SK-N-SH (cell line): Measurements from ENCODE around the gene FKBP11. TPM values are rescaled to one million over a fixed set of nuclear protein-coding genes. Genes with fewer than 3 reads are reported as not detected.

Experiments
- CTCF ChIA-PET: fragments of 300-600, 350-600 bp; formaldehyde crosslinking; extraction: SDS; loops from one replicate; lab custom pipeline; 2021; lab: Yijun Ruan, JAX
- POLR2A ChIA-PET: fragments of 350-600 bp; sonication (Branson Sonifier 250); formaldehyde crosslinking; extraction: SDS; loops from one replicate; lab custom pipeline; 2020; ENCODE audit warnings: antibody characterized with exemption, inconsistent platforms; lab: Yijun Ruan, JAX
- DNase-seq: peaks from one replicate; pipeline ENCODE4 v3.0.0; 2012
- H2AFZ ChIP-seq: fragments of 200-600 bp; sonication (generic); 2 replicates; pipeline ENCODE4 v1.8.1; 2016; ENCODE audit warnings: antibody characterized with exemption, mild to moderate bottlenecking, low read depth
- H3F3A ChIP-seq: fragments of 200-600 bp; sonication (generic); replicated peaks from 2 replicates; pipeline ENCODE3; 2016; ENCODE audit warnings: antibody characterized with exemption, mild to moderate bottlenecking; ENCODE audit not compliant: insufficient read depth
- H3K27ac ChIP-seq, 2 experiments: fragments of 200-500 bp in 1 of 2; fragments of 200-600 bp in 1 of 2; sonication (Bioruptor generic) in 1 of 2; sonication (generic), shearing (Covaris generic) in 1 of 2; 2 replicates each; pipeline versions ENCODE4 v1.5.1 to v1.6.1; 2014 to 2016; ENCODE audit warnings: low read depth in 2 of 2, inconsistent platforms in 1 of 2, low read length in 1 of 2, mild to moderate bottlenecking in 1 of 2, mixed read lengths in 1 of 2
- H3K27me3 ChIP-seq: fragments of 200-600 bp; sonication (generic), shearing (Covaris generic); 2 replicates; pipeline ENCODE4 v1.6.1; 2016; ENCODE audit warnings: mixed run types; ENCODE audit not compliant: insufficient read depth
- H3K36me3 ChIP-seq, 2 experiments: fragments of 200-500 bp in 1 of 2; fragments of 200-600 bp in 1 of 2; sonication (Bioruptor generic) in 1 of 2; sonication (generic) in 1 of 2; replicated peaks in 1 of 2; 2 replicates each; pipeline versions ENCODE3 to v1.5.1; 2014 to 2016; ENCODE audit warnings: low read length in 1 of 2, mild to moderate bottlenecking in 1 of 2; ENCODE audit not compliant: insufficient read depth in 2 of 2, control insufficient read depth in 1 of 2
- H3K4me1 ChIP-seq, 2 experiments: fragments of 200-500 bp in 1 of 2; fragments of 200-600 bp in 1 of 2; sonication (Bioruptor generic) in 1 of 2; sonication (generic), shearing (Covaris generic) in 1 of 2; 2 replicates each; pipeline versions ENCODE4 v1.5.1 to v1.6.1; 2014 to 2016; ENCODE audit warnings: low read depth in 1 of 2, low read length in 1 of 2, mixed run types in 1 of 2; ENCODE audit not compliant: insufficient read depth in 2 of 2, control insufficient read depth in 1 of 2
- H3K4me2 ChIP-seq: fragments of 200-600 bp; sonication (generic), shearing (Covaris generic); 2 replicates; pipeline ENCODE4 v1.6.1; 2017; ENCODE audit warnings: mixed run types
- H3K4me3 ChIP-seq, 2 experiments: fragments of 200-500 bp in 1 of 2; fragments of 200-600 bp in 1 of 2; sonication (Bioruptor generic) in 1 of 2; sonication (generic), shearing (Covaris generic) in 1 of 2; 2 replicates each; pipeline versions ENCODE4 v1.5.1 to v1.8.1; 2014 to 2016; ENCODE audit warnings: low read depth in 2 of 2, inconsistent platforms in 1 of 2, low read length in 1 of 2, mild to moderate bottlenecking in 1 of 2, mixed read lengths in 1 of 2, moderate library complexity in 1 of 2
- H3K79me2 ChIP-seq: fragments of 200-600 bp; sonication (generic); 2 replicates; pipeline ENCODE4 v1.8.1; 2017; ENCODE audit warnings: mild to moderate bottlenecking; ENCODE audit not compliant: insufficient read depth
- H3K9ac ChIP-seq: fragments of 200-600 bp; sonication (generic); 2 replicates; pipeline ENCODE4 v1.6.1; 2017; ENCODE audit warnings: mixed run types
- H3K9me2 ChIP-seq: fragments of 200-600 bp; sonication (generic); 2 replicates; pipeline ENCODE4 v1.6.1; 2017; ENCODE audit warnings: mixed run types
- H3K9me3 ChIP-seq: fragments of 200-600 bp; sonication (generic); 2 replicates; pipeline ENCODE4 v1.6.1; 2017; ENCODE audit warnings: mixed run types, mild to moderate bottlenecking, moderate library complexity
- H4K20me1 ChIP-seq: fragments of 200-600 bp; sonication (generic); 2 replicates; pipeline ENCODE4 v1.6.1; 2017; ENCODE audit warnings: mild to moderate bottlenecking, mixed run types; ENCODE audit not compliant: insufficient read depth
- EP300 ChIP-seq, 2 experiments: IDR thresholded peaks; 2 replicates each; pipeline versions ENCODE4 v1.4.0 to v1.6.1; 2012; ENCODE audit warnings: borderline replicate concordance in 1 of 2, low read depth in 1 of 2, low read length in 1 of 2
- FOSL2 ChIP-seq: IDR thresholded peaks from 2 replicates; pipeline ENCODE4 v1.4.0; 2012; ENCODE audit warnings: low read depth, mild to moderate bottlenecking, moderate library complexity, borderline replicate concordance
- FOXJ3 ChIP-seq: sonication (generic); formaldehyde crosslinking; IDR thresholded peaks from 2 replicates; pipeline ENCODE4 v1.5.1; 2020; ENCODE audit warnings: mild to moderate bottlenecking, missing genetic modification reagents
- FOXM1 ChIP-seq: IDR thresholded peaks from 2 replicates; pipeline ENCODE4 v1.4.0; 2012; ENCODE audit warnings: low read depth, mild to moderate bottlenecking
- MXI1 ChIP-seq: IDR thresholded peaks from 2 replicates; pipeline ENCODE4 v1.6.1; 2012; ENCODE audit warnings: mild to moderate bottlenecking, low read depth, low read length, improper control_type of control experiment
- NFIC ChIP-seq: IDR thresholded peaks from 2 replicates; pipeline ENCODE4 v1.4.0; 2012; ENCODE audit warnings: borderline replicate concordance
- SIN3A ChIP-seq: IDR thresholded peaks from 2 replicates; pipeline ENCODE4 v1.6.1; 2012; ENCODE audit warnings: low read depth, mild to moderate bottlenecking, low read length, moderate library complexity, borderline replicate concordance
- TEAD4 ChIP-seq: IDR thresholded peaks from 2 replicates; pipeline ENCODE4 v1.4.0; 2012; ENCODE audit warnings: mild to moderate bottlenecking, borderline replicate concordance; ENCODE audit not compliant: insufficient read depth
- WGBS: methylation state at CpG from one replicate; pipeline ENCODE4 v1.1.6; 2017; ENCODE audit warnings: low lambda C conversion rate; 5-methylcytosine and 5-hydroxymethylcytosine counted together
- polyA plus RNA-seq, 3 experiments: library from polyadenylated mRNA; depleted of rRNA; stranded (reverse); fragments of >200 nt; gene quantifications; 2 replicates each; pipeline ENCODE4 v1.2.3, GENCODE V29; 2012
- small RNA-seq, 7 experiments: library from RNA; depleted of rRNA; stranded (forward); fragments of <200 nt; gene quantifications; one replicate each; pipeline ENCODE3, GENCODE V24; 2012
- TF ChIP-seq, protein P1 (sequence below): IDR thresholded peaks from 2 replicates; pipeline ENCODE4 v1.4.0; 2012; ENCODE audit warnings: low read depth
- TF ChIP-seq, protein P2 (sequence below): IDR thresholded peaks from 2 replicates; pipeline ENCODE4 v1.6.1; 2012; ENCODE audit warnings: mild to moderate bottlenecking, low read depth, low read length, moderate library complexity
- TF ChIP-seq, protein P3 (sequence below): IDR thresholded peaks from 2 replicates; pipeline ENCODE4 v1.4.0; 2012; ENCODE audit warnings: low read depth, borderline replicate concordance

The FKBP11 gene
- polyA plus RNA-seq, 1 of the 3 experiments (the other 2 are of a cell fraction), result 28.5 TPM

- Histone ChIP-seq H3K27ac (no peak overlapping the region), H4K20me1 (no peaks in the 10 kb centered on the region), H3K36me3 (no peaks in the 10 kb centered on the region), H3K27me3 (no peaks in the 10 kb centered on the region; the same call in 1 of the 2 replicates), H3K79me2 (no peaks in the 10 kb centered on the region), H3K4me3 (no peak overlapping the region), H3K4me1 (no peaks in the 10 kb centered on the region; a peak in 1 of 4 replicates), H3K9me2 (no peaks in the 10 kb centered on the region), H3F3A (no peaks in the 10 kb centered on the region), H3K9me3 (no peaks in the 10 kb centered on the region), H3K9ac (no peak overlapping the region), H2AFZ (no peak overlapping the region)
- WGBS, result 78% methylated on average over 4 of the region's 4 CpGs
- no peak for DNase-seq
- POLR2A ChIA-PET, result no interaction called here
- TF ChIP-seq FOXJ3 (no peak), NFIC (no peak), MXI1 (no peak), SIN3A (no peak), EP300 (IDR thresholded peaks at IDR 0.05; ENCODE audit: borderline replicate concordance in 1 of 2, low read depth in 1 of 2, low read length in 1 of 2) (no peak), TEAD4 (no peak), FOSL2 (no peak), FOXM1 (no peak)
- TF ChIP-seq, protein P1, sequence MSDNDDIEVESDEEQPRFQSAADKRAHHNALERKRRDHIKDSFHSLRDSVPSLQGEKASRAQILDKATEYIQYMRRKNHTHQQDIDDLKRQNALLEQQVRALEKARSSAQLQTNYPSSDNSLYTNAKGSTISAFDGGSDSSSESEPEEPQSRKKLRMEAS, result no peak
- TF ChIP-seq, protein P2, sequence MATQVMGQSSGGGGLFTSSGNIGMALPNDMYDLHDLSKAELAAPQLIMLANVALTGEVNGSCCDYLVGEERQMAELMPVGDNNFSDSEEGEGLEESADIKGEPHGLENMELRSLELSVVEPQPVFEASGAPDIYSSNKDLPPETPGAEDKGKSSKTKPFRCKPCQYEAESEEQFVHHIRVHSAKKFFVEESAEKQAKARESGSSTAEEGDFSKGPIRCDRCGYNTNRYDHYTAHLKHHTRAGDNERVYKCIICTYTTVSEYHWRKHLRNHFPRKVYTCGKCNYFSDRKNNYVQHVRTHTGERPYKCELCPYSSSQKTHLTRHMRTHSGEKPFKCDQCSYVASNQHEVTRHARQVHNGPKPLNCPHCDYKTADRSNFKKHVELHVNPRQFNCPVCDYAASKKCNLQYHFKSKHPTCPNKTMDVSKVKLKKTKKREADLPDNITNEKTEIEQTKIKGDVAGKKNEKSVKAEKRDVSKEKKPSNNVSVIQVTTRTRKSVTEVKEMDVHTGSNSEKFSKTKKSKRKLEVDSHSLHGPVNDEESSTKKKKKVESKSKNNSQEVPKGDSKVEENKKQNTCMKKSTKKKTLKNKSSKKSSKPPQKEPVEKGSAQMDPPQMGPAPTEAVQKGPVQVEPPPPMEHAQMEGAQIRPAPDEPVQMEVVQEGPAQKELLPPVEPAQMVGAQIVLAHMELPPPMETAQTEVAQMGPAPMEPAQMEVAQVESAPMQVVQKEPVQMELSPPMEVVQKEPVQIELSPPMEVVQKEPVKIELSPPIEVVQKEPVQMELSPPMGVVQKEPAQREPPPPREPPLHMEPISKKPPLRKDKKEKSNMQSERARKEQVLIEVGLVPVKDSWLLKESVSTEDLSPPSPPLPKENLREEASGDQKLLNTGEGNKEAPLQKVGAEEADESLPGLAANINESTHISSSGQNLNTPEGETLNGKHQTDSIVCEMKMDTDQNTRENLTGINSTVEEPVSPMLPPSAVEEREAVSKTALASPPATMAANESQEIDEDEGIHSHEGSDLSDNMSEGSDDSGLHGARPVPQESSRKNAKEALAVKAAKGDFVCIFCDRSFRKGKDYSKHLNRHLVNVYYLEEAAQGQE, result no peak
- TF ChIP-seq, protein P3, sequence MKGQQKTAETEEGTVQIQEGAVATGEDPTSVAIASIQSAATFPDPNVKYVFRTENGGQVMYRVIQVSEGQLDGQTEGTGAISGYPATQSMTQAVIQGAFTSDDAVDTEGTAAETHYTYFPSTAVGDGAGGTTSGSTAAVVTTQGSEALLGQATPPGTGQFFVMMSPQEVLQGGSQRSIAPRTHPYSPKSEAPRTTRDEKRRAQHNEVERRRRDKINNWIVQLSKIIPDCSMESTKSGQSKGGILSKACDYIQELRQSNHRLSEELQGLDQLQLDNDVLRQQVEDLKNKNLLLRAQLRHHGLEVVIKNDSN, result no peak
- TF ChIP-seq, all 33 proteins: peak for 0
- CTCF ChIA-PET, result interaction anchor here (0.8 to 34.8 kb wide), 5 partner anchors 12 to 115 kb away, joined by 3 to 667 read pairs (median 7); partner anchors contain the start of gene DDX23
- H3K4me2 ChIP-seq, result no peak overlapping the region
These were observed 52.2 kb downstream of the FKBP11 start for GRCh38 chr12:48873096-48873495.

Small RNA genes lying within 50 kb of the gene (small RNA-seq; reads per million reads assigned to genes)
- gene AC073610.1, result 0 reads per million in 7 experiments
- 0 reads per million in 7 experiments for gene RNU6-600P

Other genes with a start within 250 kb of the FKBP11 start
- 32.8 and 35.3 TPM in 2 replicates for gene KANSL2, start 243.3 kb downstream of the FKBP11 start, polyA plus RNA-seq (2012; rRNA removed)
- gene CCNT1, start 208.8 kb downstream of the FKBP11 start, polyA plus RNA-seq (2012; rRNA removed), result 7.2 and 10.9 TPM in 2 replicates
- 36.0 and 46.4 TPM in 2 replicates for gene ADCY6, start 136.4 kb downstream of the FKBP11 start, polyA plus RNA-seq (2012; rRNA removed)
- 25.6 and 34.6 TPM in 2 replicates for gene CACNB3, start 107.0 kb downstream of the FKBP11 start, polyA plus RNA-seq (2012; rRNA removed)
- gene DDX23, start 73.3 kb downstream of the FKBP11 start, polyA plus RNA-seq (2012; rRNA removed), result 50.4 and 52.5 TPM in 2 replicates
- 0.19 and 0.39 TPM in 2 replicates for gene RND1, start 59.6 kb downstream of the FKBP11 start, polyA plus RNA-seq (2012; rRNA removed)
- gene ARF3, start 32.0 kb upstream of the FKBP11 start, polyA plus RNA-seq (2012; rRNA removed), result 204 and 261 TPM in 2 replicates
- 0.11 and 0.18 TPM in 2 replicates for gene WNT10B, start 46.2 kb upstream of the FKBP11 start, polyA plus RNA-seq (2012; rRNA removed)
- not detected in 2 replicates for gene WNT1, start 52.8 kb upstream of the FKBP11 start, polyA plus RNA-seq (2012; rRNA removed)
- gene DDN, start 73.9 kb upstream of the FKBP11 start, polyA plus RNA-seq (2012; rRNA removed), result 0.20 and 0.24 TPM in 2 replicates
- gene PRKAG1, start 93.3 kb upstream of the FKBP11 start, polyA plus RNA-seq (2012; rRNA removed), result 75.1 and 113 TPM in 2 replicates
- 16.3 and 30.5 TPM in 2 replicates for gene KMT2D, start 135.3 kb upstream of the FKBP11 start, polyA plus RNA-seq (2012; rRNA removed)
- gene RHEBL1, start 144.5 kb upstream of the FKBP11 start, polyA plus RNA-seq (2012; rRNA removed), result 2.2 and 2.3 TPM in 2 replicates
- gene DHH, start 169.3 kb upstream of the FKBP11 start, polyA plus RNA-seq (2012; rRNA removed), result 0.08 and 0.13 TPM in 2 replicates
- gene LMBR1L, start 185.4 kb upstream of the FKBP11 start, polyA plus RNA-seq (2012; rRNA removed), result 43.0 and 61.4 TPM in 2 replicates
- gene TUBA1B, start 205.9 kb upstream of the FKBP11 start, polyA plus RNA-seq (2012; rRNA removed), result 2,454 and 2,856 TPM in 2 replicates